ENCODE data around the gene FCN3. TPM values are rescaled to one million over a fixed set of nuclear protein-coding genes. Genes with fewer than 3 reads are reported as not detected.

Gene FCN3
- total and polyA plus RNA-seq, 9 of the 15 experiments (the other 6 are each of a cell fraction or from before 2014, with no cell fraction given): 0.49 TPM; not detected in 8

DNA sequence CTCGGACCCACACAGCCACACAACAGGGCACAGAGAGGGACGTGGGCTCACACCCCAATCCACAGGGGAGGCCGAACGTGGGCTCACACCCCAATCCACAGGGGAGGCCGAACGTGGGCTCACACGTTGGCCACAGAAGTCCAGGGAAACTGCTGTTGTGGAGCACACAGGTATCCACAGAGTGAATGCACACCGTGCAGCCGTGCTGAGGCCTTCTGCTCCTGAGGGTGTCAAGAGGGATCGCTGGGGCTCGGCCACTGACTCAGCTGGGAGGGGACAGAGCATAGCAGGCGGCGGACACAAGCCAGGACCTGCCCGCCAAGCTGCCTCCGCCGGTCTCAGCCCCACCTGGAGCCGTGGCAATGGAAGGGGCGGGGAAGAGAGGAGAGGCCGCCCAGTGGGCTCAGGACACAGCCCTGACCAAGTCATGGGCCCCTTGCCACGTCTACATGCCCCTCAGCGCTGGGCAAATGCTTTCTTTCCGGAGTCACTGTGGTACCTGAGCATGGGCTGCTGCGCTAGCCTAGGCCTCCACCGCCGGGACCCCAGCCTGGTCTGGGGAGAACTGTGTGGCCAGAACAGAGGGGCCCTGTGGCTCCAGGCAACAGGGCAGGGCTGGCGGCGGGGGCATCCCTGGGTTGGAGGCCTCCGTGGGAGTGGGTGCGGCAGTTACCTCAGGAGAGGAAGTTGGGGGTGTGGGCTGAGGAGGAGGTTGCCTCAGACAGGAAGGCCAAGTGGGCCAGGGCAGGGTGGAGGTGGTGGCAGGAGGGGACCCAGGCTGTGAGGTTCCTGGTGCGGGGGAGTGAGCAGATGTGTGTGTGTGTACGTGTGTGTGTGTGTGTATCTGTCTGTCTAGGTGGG is 31.6 kb downstream of the FCN3 start (continued):
- TF ChIP-seq TBP (optimal IDR thresholded peaks at IDR 0.05; ENCODE audit: low read depth, low read length) (no peak), ZNF766 (CRISPR knock-in tag; conservative IDR thresholded peaks at IDR 0.05) (no peak), ZNF695 (CRISPR knock-in tag; IDR thresholded peaks at IDR 0.05) (no peak), MTA3 (IDR thresholded peaks at IDR 0.05; ENCODE audit: borderline replicate concordance) (peak; percentile 24; the same call in 1 of the 2 replicates), POLR3A (IDR thresholded peaks at IDR 0.05; ENCODE audit: borderline replicate concordance, extremely low read depth, insufficient read depth, insufficient read length) (no peak), TCF3 (CRISPR knock-in tag; IDR thresholded peaks at IDR 0.05) (0 out of 2 replicates have a peak, but pooled peaks have one; percentile 41), KAT7 (CRISPR knock-in tag; IDR thresholded peaks at IDR 0.05; ENCODE audit: borderline replicate concordance) (0 out of 2 replicates have a peak, but pooled peaks have one; percentile 54), ZNF324 (CRISPR knock-in tag; IDR thresholded peaks at IDR 0.05) (no peak), ZBTB8A (IDR thresholded peaks at IDR 0.05; ENCODE audit: partially characterized antibody) (no peak), ATF7 (IDR thresholded peaks at IDR 0.05) (no peak), EZH2 (IDR thresholded peaks at IDR 0.05; ENCODE audit: borderline replicate concordance, low read depth, low read length) (no peak), ZFX (CRISPR knock-in tag; IDR thresholded peaks at IDR 0.05) (peak; percentile 90), THRA (IDR thresholded peaks at IDR 0.05) (no peak), EP400 (IDR thresholded peaks at IDR 0.05) (no peak), GATA2 (CRISPR knock-in tag; IDR thresholded peaks at IDR 0.05) (no peak), CEBPB (tag; IDR thresholded peaks at IDR 0.05) (no peak), SETDB1 (IDR thresholded peaks at IDR 0.05; ENCODE audit: low read length) (no peak), SMC3 (conservative IDR thresholded peaks at IDR 0.05; ENCODE audit: insufficient read depth, low read depth, low read length) (no peak), ESRRB (CRISPR knock-in tag; IDR thresholded peaks at IDR 0.05; ENCODE audit: borderline replicate concordance) (no peak), TCF15 (CRISPR knock-in tag; IDR thresholded peaks at IDR 0.05) (no peak), ZNF699 (CRISPR knock-in tag; IDR thresholded peaks at IDR 0.05; ENCODE audit: insufficient replicate concordance) (no peak), HEY1 (CRISPR knock-in tag; IDR thresholded peaks at IDR 0.05; ENCODE audit: borderline replicate concordance) (no peak)
- TF ChIP-seq, protein P1, sequence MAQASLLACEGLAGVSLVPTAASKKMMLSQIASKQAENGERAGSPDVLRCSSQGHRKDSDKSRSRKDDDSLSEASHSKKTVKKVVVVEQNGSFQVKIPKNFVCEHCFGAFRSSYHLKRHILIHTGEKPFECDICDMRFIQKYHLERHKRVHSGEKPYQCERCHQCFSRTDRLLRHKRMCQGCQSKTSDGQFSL (CRISPR knock-in tag; IDR thresholded peaks at IDR 0.05): peak; percentile 82
- TF ChIP-seq, protein P1 (tag; IDR thresholded peaks at IDR 0.05): no peak
- TF ChIP-seq, protein P2, sequence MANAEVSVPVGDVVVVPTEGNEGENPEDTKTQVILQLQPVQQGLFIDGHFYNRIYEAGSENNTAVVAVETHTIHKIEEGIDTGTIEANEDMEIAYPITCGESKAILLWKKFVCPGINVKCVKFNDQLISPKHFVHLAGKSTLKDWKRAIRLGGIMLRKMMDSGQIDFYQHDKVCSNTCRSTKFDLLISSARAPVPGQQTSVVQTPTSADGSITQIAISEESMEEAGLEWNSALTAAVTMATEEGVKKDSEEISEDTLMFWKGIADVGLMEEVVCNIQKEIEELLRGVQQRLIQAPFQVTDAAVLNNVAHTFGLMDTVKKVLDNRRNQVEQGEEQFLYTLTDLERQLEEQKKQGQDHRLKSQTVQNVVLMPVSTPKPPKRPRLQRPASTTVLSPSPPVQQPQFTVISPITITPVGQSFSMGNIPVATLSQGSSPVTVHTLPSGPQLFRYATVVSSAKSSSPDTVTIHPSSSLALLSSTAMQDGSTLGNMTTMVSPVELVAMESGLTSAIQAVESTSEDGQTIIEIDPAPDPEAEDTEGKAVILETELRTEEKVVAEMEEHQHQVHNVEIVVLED (CRISPR knock-in tag; IDR thresholded peaks at IDR 0.05): no peak
